ENCODE data around the gene HTR1D. TPM values are rescaled to one million over a fixed set of nuclear protein-coding genes. Genes with fewer than 3 reads are reported as not detected.
"Not testable (repeated sequence)": the region's sequence is repeated elsewhere in the genome, so short reads cannot be mapped to it uniquely, and the experiment has no call there.

HTR1D gene
- total and polyA plus RNA-seq, 2 donors (not counting 3 experiments of a cell fraction or from before 2014, with no cell fraction given): 1.5 to 1.9 TPM

GRCh38 chr1:23223490-23223951 is 6.2 kb upstream of the HTR1D start:
- BruUV-seq (replicated peaks); POLR2A ChIA-PET; dilution Hi-C loops (cut with MboI; ENCODE audit: extremely low pct_ligation_motif_present, low sequenced_read_pairs); H3K9me3 ChIP-seq (replicated peaks; ENCODE audit: control insufficient read depth, insufficient read depth, low read length); H3K27me3 ChIP-seq (ENCODE audit: control insufficient read depth in 2 of 2, insufficient read depth in 2 of 2, low read length in 2 of 2); H3K4me3 ChIP-seq (replicated peaks in 1 of 3; ENCODE audit: insufficient read depth in 1 of 3, low read depth in 1 of 3, low read length in 3 of 3); H3K9me1 ChIP-seq (replicated peaks; ENCODE audit: control insufficient read depth, extremely low read depth, insufficient read depth, low read length); H4K20me1 ChIP-seq (replicated peaks; ENCODE audit: control insufficient read depth, extremely low read depth, insufficient read depth, low read length); H3K27ac ChIP-seq (ENCODE audit: insufficient read depth, low read depth, low read length); FAIRE-seq; H3K9ac ChIP-seq (replicated peaks; ENCODE audit: extremely low read depth, insufficient read depth, low read length); H3K4me2 ChIP-seq (ENCODE audit: insufficient read depth, low read length); H3K36me3 ChIP-seq (ENCODE audit: control insufficient read depth in 2 of 2, extremely low read depth in 1 of 2, insufficient read depth in 2 of 2, low read length in 2 of 2); H3K79me2 ChIP-seq (ENCODE audit: control insufficient read depth, insufficient read depth, low read length); DNase-seq (ENCODE audit: low read depth, low spot score); CTCF ChIA-PET; H2AFZ ChIP-seq (ENCODE audit: low read depth, low read length); intact Hi-C loops (cut with micrococcal nuclease): not testable (repeated sequence)
- H3K4me1 ChIP-seq (ENCODE audit: control insufficient read depth, extremely low read depth, insufficient read depth, low read length): peaks cover 17% of the 10 kb centered on the region

GRCh38 chr1:23222742-23223141 is 5.4 kb upstream of the HTR1D start:
- Histone ChIP-seq H3K4me1 (ENCODE audit: control insufficient read depth, extremely low read depth, insufficient read depth, low read length) (peaks cover 17% of the 10 kb centered on the region), H3K4me3 (replicated peaks in 1 of 3; ENCODE audit: insufficient read depth in 1 of 3, low read depth in 1 of 3, low read length in 3 of 3) (no peak overlapping the region), H3K9ac (replicated peaks; ENCODE audit: extremely low read depth, insufficient read depth, low read length) (no peak overlapping the region), H4K20me1 (replicated peaks; ENCODE audit: control insufficient read depth, extremely low read depth, insufficient read depth, low read length) (no peaks in the 10 kb centered on the region), H3K9me3 (replicated peaks; ENCODE audit: control insufficient read depth, insufficient read depth, low read length) (no peaks in the 10 kb centered on the region), H2AFZ (ENCODE audit: low read depth, low read length) (no peak overlapping the region), H3K79me2 (ENCODE audit: control insufficient read depth, insufficient read depth, low read length) (no peaks in the 10 kb centered on the region), H3K36me3 (ENCODE audit: control insufficient read depth in 2 of 2, extremely low read depth in 1 of 2, insufficient read depth in 2 of 2, low read length in 2 of 2) (no peaks in the 10 kb centered on the region), H3K9me1 (replicated peaks; ENCODE audit: control insufficient read depth, extremely low read depth, insufficient read depth, low read length) (no peaks in the 10 kb centered on the region), H3K4me2 (ENCODE audit: insufficient read depth, low read length) (no peak overlapping the region), H3K27ac (ENCODE audit: insufficient read depth, low read depth, low read length) (no peak overlapping the region), H3K27me3 (ENCODE audit: control insufficient read depth in 2 of 2, insufficient read depth in 2 of 2, low read length in 2 of 2) (peaks cover 0 to 2% of the 10 kb centered on the region in 2 experiments)
- no peak for TF ChIP-seq GATA2 (IDR thresholded peaks at IDR 0.05; ENCODE audit: insufficient read depth, insufficient read length, low read depth, low read length)
- no peak for TF ChIP-seq JUN (IDR thresholded peaks at IDR 0.05; ENCODE audit: borderline replicate concordance, insufficient read depth, insufficient read length, low read depth)
- TF ChIP-seq POLR2AphosphoS5 (IDR thresholded peaks at IDR 0.05; ENCODE audit: insufficient read depth, low read depth, low read length): no peak
- no peak for TF ChIP-seq MYC (IDR thresholded peaks at IDR 0.05; ENCODE audit: low read depth, low read length)
- TF ChIP-seq FOS (IDR thresholded peaks at IDR 0.05; ENCODE audit: borderline replicate concordance, insufficient read depth, low read length): no peak
- TF ChIP-seq EZH2 (IDR thresholded peaks at IDR 0.05; ENCODE audit: borderline replicate concordance, low read depth, low read length, severe bottlenecking): no peak
- no peak for TF ChIP-seq POLR2A (IDR thresholded peaks at IDR 0.05; ENCODE audit: low read depth, low read length)
- TF ChIP-seq MAX (IDR thresholded peaks at IDR 0.05; ENCODE audit: insufficient read depth, insufficient read length): no peak
- no peak for TF ChIP-seq CTCF (IDR thresholded peaks at IDR 0.05; ENCODE audit: extremely low read depth in 1 of 2, insufficient read depth in 1 of 2, low read depth in 1 of 2, low read length in 2 of 2)
- ChIA-PET CTCF (no interaction called here), POLR2A (no interaction called here)
- BruUV-seq (replicated peaks): no TSS peak
- dilution Hi-C loops (cut with MboI; ENCODE audit: extremely low pct_ligation_motif_present, low sequenced_read_pairs) (no loop called here), intact Hi-C loops (cut with micrococcal nuclease) (no loop called here)
- DNase-seq (ENCODE audit: low read depth, low spot score) (no peak), FAIRE-seq (no peak)

All from endothelial cell of umbilical vein (primary cell).